MM.1S (cell line): Measurements from ENCODE around the gene SYNE1.

Experiments
- DNase-seq: peaks from one replicate; pipeline ENCODE4 v3.0.0-alpha.2; 2015
- H2AFZ ChIP-seq: fragments of 300-600 bp; sonication (generic); 2 replicates; pipeline ENCODE4 v1.6.0; 2016; ENCODE audit warnings: antibody characterized with exemption, low read length
- H3F3A ChIP-seq: fragments of 300-600 bp; sonication (generic); 2 replicates; pipeline ENCODE4 v1.6.1; 2016; ENCODE audit warnings: mild to moderate bottlenecking, antibody characterized with exemption, low read length, moderate library complexity, mixed read lengths; ENCODE audit not compliant: insufficient read depth
- H3K27ac ChIP-seq: fragments of 300-600 bp; sonication (generic); 2 replicates; pipeline ENCODE4 v1.5.1; 2016; ENCODE audit warnings: mild to moderate bottlenecking, low read length
- H3K27me3 ChIP-seq: fragments of 300-600 bp; sonication (generic); replicated peaks from 2 replicates; pipeline ENCODE4 v1.6.0; 2016; ENCODE audit warnings: low read length; ENCODE audit not compliant: insufficient read depth
- H3K36me3 ChIP-seq: fragments of 300-600 bp; sonication (generic); replicated peaks from 2 replicates; pipeline ENCODE4 v1.6.1; 2016; ENCODE audit warnings: mild to moderate bottlenecking, low read length, mixed read lengths; ENCODE audit not compliant: insufficient read depth
- H3K4me1 ChIP-seq: fragments of 300-600 bp; sonication (generic); 2 replicates; pipeline ENCODE4 v1.6.1; 2016; ENCODE audit warnings: low read length, mixed read lengths
- H3K4me2 ChIP-seq: fragments of 300-600 bp; sonication (generic); 2 replicates; pipeline ENCODE4 v1.6.0; 2016; ENCODE audit warnings: low read depth, low read length
- H3K4me3 ChIP-seq: fragments of 300-600 bp; sonication (generic); 2 replicates; pipeline ENCODE4 v1.5.1; 2016; ENCODE audit warnings: low read length, mixed read lengths
- H3K79me2 ChIP-seq: fragments of 300-600 bp; sonication (generic); 2 replicates; pipeline ENCODE4 v1.6.1; 2016; ENCODE audit warnings: mixed run types, low read length, mixed read lengths
- H3K9ac ChIP-seq: fragments of 300-600 bp; sonication (generic); 2 replicates; pipeline ENCODE4 v1.6.1; 2016; ENCODE audit warnings: low read length, mixed read lengths
- H3K9me2 ChIP-seq: fragments of 300-600 bp; sonication (generic); replicated peaks from 2 replicates; pipeline ENCODE4 v1.6.1; 2016; ENCODE audit warnings: mild to moderate bottlenecking, low read length, mixed read lengths; ENCODE audit not compliant: insufficient read depth
- H3K9me3 ChIP-seq: fragments of 300-600 bp; sonication (generic); replicated peaks from 2 replicates; pipeline ENCODE4 v1.6.1; 2016; ENCODE audit warnings: mild to moderate bottlenecking, low read length, mixed read lengths; ENCODE audit not compliant: insufficient read depth
- H4K20me1 ChIP-seq: fragments of 300-600 bp; sonication (generic); 2 replicates; pipeline ENCODE4 v1.6.1; 2016; ENCODE audit warnings: mild to moderate bottlenecking, low read length, moderate library complexity, mixed read lengths; ENCODE audit not compliant: insufficient read depth
- EZH2 ChIP-seq: fragments of 300-600 bp; sonication (generic); optimal IDR thresholded peaks from 2 replicates; pipeline ENCODE3; 2017; ENCODE audit warnings: low read depth, mild to moderate bottlenecking, antibody characterized with exemption, low read length, mixed read lengths
- EZH2phosphoT487 ChIP-seq: fragments of 300-600 bp; sonication (generic); IDR thresholded peaks from 2 replicates; pipeline ENCODE4 v1.6.1; 2018; ENCODE audit warnings: antibody characterized with exemption, low read length
- TF ChIP-seq, protein P1 (sequence below): fragments of 300-600 bp; sonication (generic); IDR thresholded peaks from 2 replicates; pipeline ENCODE4 v1.5.1; 2016; ENCODE audit warnings: antibody characterized with exemption, low read length, mixed read lengths

SYNE1 gene

DNA sequence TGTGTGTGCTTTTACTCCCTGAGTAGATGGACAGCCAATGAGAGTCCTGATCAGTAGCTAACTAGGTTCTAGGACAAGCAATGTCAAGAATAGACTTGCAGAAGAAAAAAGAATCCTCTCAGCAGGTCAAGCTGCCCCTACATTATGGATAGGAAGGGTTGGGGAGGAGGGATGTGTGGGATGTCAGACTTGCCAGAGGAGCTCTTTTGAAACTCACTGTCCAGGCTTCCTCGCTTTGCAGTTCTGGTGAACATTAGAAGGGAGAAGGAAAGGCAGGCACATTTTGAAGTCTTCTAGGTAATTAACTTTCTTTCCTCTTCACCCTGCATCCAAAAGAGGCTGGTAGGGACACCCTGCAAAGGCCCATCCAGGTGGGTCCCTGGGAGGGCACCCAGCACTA is 48.7 kb downstream of the SYNE1 start:
- TF ChIP-seq EZH2: no peak
- no peak for TF ChIP-seq EZH2phosphoT487
- TF ChIP-seq, protein P1, sequence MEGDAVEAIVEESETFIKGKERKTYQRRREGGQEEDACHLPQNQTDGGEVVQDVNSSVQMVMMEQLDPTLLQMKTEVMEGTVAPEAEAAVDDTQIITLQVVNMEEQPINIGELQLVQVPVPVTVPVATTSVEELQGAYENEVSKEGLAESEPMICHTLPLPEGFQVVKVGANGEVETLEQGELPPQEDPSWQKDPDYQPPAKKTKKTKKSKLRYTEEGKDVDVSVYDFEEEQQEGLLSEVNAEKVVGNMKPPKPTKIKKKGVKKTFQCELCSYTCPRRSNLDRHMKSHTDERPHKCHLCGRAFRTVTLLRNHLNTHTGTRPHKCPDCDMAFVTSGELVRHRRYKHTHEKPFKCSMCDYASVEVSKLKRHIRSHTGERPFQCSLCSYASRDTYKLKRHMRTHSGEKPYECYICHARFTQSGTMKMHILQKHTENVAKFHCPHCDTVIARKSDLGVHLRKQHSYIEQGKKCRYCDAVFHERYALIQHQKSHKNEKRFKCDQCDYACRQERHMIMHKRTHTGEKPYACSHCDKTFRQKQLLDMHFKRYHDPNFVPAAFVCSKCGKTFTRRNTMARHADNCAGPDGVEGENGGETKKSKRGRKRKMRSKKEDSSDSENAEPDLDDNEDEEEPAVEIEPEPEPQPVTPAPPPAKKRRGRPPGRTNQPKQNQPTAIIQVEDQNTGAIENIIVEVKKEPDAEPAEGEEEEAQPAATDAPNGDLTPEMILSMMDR: no peak
- Histone ChIP-seq H3F3A (no peaks in the 10 kb centered on the region), H2AFZ (no peak overlapping the region), H3K79me2 (no peaks in the 10 kb centered on the region), H3K4me2 (no peak overlapping the region), H3K27me3 (no peaks in the 10 kb centered on the region), H3K36me3 (no peaks in the 10 kb centered on the region), H3K9me3 (no peaks in the 10 kb centered on the region), H3K4me3 (no peak overlapping the region), H3K27ac (no peak overlapping the region), H4K20me1 (no peaks in the 10 kb centered on the region), H3K9ac (no peak overlapping the region), H3K9me2 (no peaks in the 10 kb centered on the region), H3K4me1 (no peaks in the 10 kb centered on the region)
- DNase-seq: no peak

- no peaks in the 10 kb centered on the region for H3K79me2 ChIP-seq
- no peak overlapping the region for H3K4me2 ChIP-seq
- DNase-seq: no peak
- H3K27me3 ChIP-seq: no peaks in the 10 kb centered on the region
- no peak overlapping the region for H2AFZ ChIP-seq
- H3F3A ChIP-seq: no peaks in the 10 kb centered on the region
- H3K9me2 ChIP-seq: no peaks in the 10 kb centered on the region
- H3K36me3 ChIP-seq: no peaks in the 10 kb centered on the region
- no peaks in the 10 kb centered on the region for H4K20me1 ChIP-seq
- H3K4me1 ChIP-seq: no peaks in the 10 kb centered on the region
- no peak overlapping the region for H3K27ac ChIP-seq
- no peaks in the 10 kb centered on the region for H3K9me3 ChIP-seq
- H3K4me3 ChIP-seq: no peak overlapping the region
- no peak overlapping the region for H3K9ac ChIP-seq
- no peak for TF ChIP-seq EZH2
Measured at GRCh38 chr6:152587473-152587872, 49.7 kb downstream of the SYNE1 start.

DNA sequence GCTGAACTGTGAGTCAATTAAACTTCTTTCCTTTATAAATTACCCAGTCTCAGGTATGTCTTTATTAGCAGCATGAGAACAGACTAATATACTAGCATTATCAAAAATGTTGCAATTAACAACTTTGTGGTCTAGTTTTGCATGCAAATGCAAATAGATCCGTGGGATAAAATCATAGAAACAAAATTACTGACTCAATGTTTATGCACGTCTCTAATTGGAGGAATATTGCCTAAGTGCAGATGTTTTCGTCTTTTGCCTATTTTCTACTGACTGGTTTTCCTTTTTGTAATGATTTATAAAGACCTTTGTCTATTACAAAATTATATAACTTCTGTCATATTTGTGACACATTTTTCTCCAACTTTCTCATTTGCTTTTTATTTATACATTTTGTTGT is 51.9 kb downstream of the SYNE1 start:
- H3K9ac ChIP-seq: no peak overlapping the region
- no peaks in the 10 kb centered on the region for H4K20me1 ChIP-seq
- H3K27ac ChIP-seq: no peak overlapping the region
- H3K4me1 ChIP-seq: no peaks in the 10 kb centered on the region
- no peaks in the 10 kb centered on the region for H3K79me2 ChIP-seq
- no peaks in the 10 kb centered on the region for H3K9me3 ChIP-seq
- TF ChIP-seq EZH2 (no peak), EZH2phosphoT487 (no peak)
- TF ChIP-seq, protein P1: no peak
- H3K9me2 ChIP-seq: no peaks in the 10 kb centered on the region
- no peak for DNase-seq
- no peaks in the 10 kb centered on the region for H3F3A ChIP-seq
- no peak overlapping the region for H3K4me3 ChIP-seq
- H3K36me3 ChIP-seq: no peaks in the 10 kb centered on the region
- no peak overlapping the region for H2AFZ ChIP-seq
- no peak overlapping the region for H3K4me2 ChIP-seq
- H3K27me3 ChIP-seq: no peaks in the 10 kb centered on the region

DNA sequence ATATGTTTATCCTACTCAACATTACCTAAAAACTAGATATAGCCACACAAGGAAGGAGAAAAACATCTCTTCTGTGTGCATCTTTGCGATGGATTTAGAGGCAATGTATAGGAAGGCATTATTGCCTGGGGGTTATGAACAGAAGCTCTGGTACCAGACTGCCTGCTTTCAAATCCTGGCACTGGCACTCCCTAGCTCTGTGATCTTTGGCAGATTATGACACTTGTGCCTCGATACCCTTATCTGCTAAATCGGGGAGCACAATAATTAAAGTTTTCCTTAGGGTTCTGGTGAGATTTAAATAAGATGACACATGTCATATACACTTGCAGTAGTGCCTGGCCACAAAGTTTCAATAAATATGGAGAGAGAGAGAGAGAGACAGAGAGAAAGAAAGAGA is 53.3 kb downstream of the SYNE1 start:
- Histone ChIP-seq H3K27me3 (no peaks in the 10 kb centered on the region), H3K4me3 (no peak overlapping the region), H3K4me1 (no peaks in the 10 kb centered on the region), H3K9ac (no peak overlapping the region), H3K4me2 (no peak overlapping the region), H3K9me2 (no peaks in the 10 kb centered on the region), H3K36me3 (no peaks in the 10 kb centered on the region), H3K27ac (no peak overlapping the region), H3F3A (no peaks in the 10 kb centered on the region), H4K20me1 (no peaks in the 10 kb centered on the region), H3K9me3 (no peaks in the 10 kb centered on the region), H2AFZ (no peak overlapping the region), H3K79me2 (no peaks in the 10 kb centered on the region)
- no peak for DNase-seq
- no peak for TF ChIP-seq EZH2
- TF ChIP-seq, protein P1: no peak
- no peak for TF ChIP-seq EZH2phosphoT487
